OCI-LY7 (cell line): ENCODE data around the gene ANKRD11. TPM values are rescaled to one million over a fixed set of nuclear protein-coding genes. Genes with fewer than 3 reads are reported as not detected.

Source experiments
- BruUV-seq: library from RNA; stranded (reverse); fragments of 400-500 nt; replicated peaks from 2 replicates; lab custom pipeline; 2021; lab: Mats Ljungman, UMichigan
- CTCF ChIA-PET: fragments of 300-600 bp; sonication (Branson Sonifier 250); formaldehyde crosslinking; loops from one replicate; lab custom pipeline; 2022; ENCODE audit warnings: antibody characterized with exemption; ENCODE audit not compliant: unreplicated experiment; lab: Charles Lee
- POLR2A ChIA-PET: fragments of 300-600 bp; sonication (Branson Sonifier 250); formaldehyde crosslinking; loops from one replicate; lab custom pipeline; 2022; ENCODE audit warnings: antibody characterized with exemption; lab: Charles Lee
- DNase-seq: peaks from one replicate; pipeline ENCODE4 v3.0.0-alpha.2; 2015; ENCODE audit warnings: low spot score
- H2AFZ ChIP-seq: fragments of 200-600 bp; sonication (generic), shearing (Covaris generic); 2 replicates; pipeline ENCODE4 v1.6.1; 2014; ENCODE audit warnings: mild to moderate bottlenecking, antibody characterized with exemption, low read length, moderate library complexity
- H3K27ac ChIP-seq: fragments of 200-600 bp; sonication (generic); 2 replicates; pipeline ENCODE4 v1.5.1; 2014; ENCODE audit warnings: mixed run types, low read depth, mild to moderate bottlenecking, moderate library complexity, low read length, inconsistent platforms; ENCODE audit not compliant: poor library complexity, severe bottlenecking
- H3K36me3 ChIP-seq: fragments of 200-600 bp; sonication (generic); 2 replicates; pipeline ENCODE4 v1.6.1; 2014; ENCODE audit warnings: mild to moderate bottlenecking, antibody characterized with exemption, low read length, moderate library complexity, mixed read lengths; ENCODE audit not compliant: insufficient read depth
- H3K4me1 ChIP-seq: fragments of 200-600 bp; sonication (generic); 2 replicates; pipeline ENCODE4 v1.5.1; 2014; ENCODE audit warnings: mild to moderate bottlenecking, low read length; ENCODE audit not compliant: insufficient read depth, poor library complexity, severe bottlenecking
- H3K4me2 ChIP-seq: fragments of 200-600 bp; sonication (generic); 2 replicates; pipeline ENCODE4 v1.6.1; 2014; ENCODE audit warnings: mild to moderate bottlenecking, low read length
- H3K4me3 ChIP-seq: fragments of 200-600 bp; sonication (generic); 2 replicates; pipeline ENCODE4 v1.5.1; 2014; ENCODE audit warnings: mild to moderate bottlenecking, low read depth, low read length; ENCODE audit not compliant: poor library complexity, severe bottlenecking
- H3K79me2 ChIP-seq: fragments of 200-600 bp; sonication (generic); 2 replicates; pipeline ENCODE4 v1.6.1; 2016; ENCODE audit warnings: low read depth, mild to moderate bottlenecking, low read length, moderate library complexity, mixed read lengths; ENCODE audit not compliant: insufficient read depth
- H3K9me2 ChIP-seq: fragments of 200-600 bp; sonication (generic); 2 replicates; pipeline ENCODE4 v1.6.1; 2016; ENCODE audit warnings: mild to moderate bottlenecking, low read length, mixed read lengths; ENCODE audit not compliant: insufficient read depth
- H3K9me3 ChIP-seq: fragments of 200-600 bp; sonication (generic); 2 replicates; pipeline ENCODE4 v1.6.1; 2014; ENCODE audit warnings: mild to moderate bottlenecking, mixed run types, low read length, mixed read lengths
- H4K20me1 ChIP-seq: fragments of 200-600 bp; sonication (generic); 2 replicates; pipeline ENCODE4 v1.6.1; 2014; ENCODE audit warnings: mild to moderate bottlenecking, antibody characterized with exemption, low read length, moderate library complexity, mixed read lengths; ENCODE audit not compliant: insufficient read depth
- CTCF ChIP-seq: fragments of 200-600 bp; sonication (generic); conservative IDR thresholded peaks from 2 replicates; pipeline ENCODE4 v1.5.1; 2014; ENCODE audit warnings: mild to moderate bottlenecking, antibody characterized with exemption, low read length, moderate library complexity, mixed read lengths
- EZH2phosphoT487 ChIP-seq: fragments of 200-600 bp; sonication (generic); IDR thresholded peaks from 2 replicates; pipeline ENCODE4 v1.6.1; 2018; ENCODE audit warnings: low read depth, borderline replicate concordance, mild to moderate bottlenecking, mixed run types, antibody characterized with exemption, low read length, moderate library complexity, mixed read lengths
- intact Hi-C: fragments of 100-400 bp; cut with micrococcal nuclease; formaldehyde crosslinking; loops from one replicate; pipeline ENCODE4 v1.10.0; 2022; ENCODE audit not compliant: unreplicated experiment
- total RNA-seq, 2 experiments: library from RNA; depleted of rRNA in 1 of 2; stranded (reverse); fragments of >200 nt in 1 of 2; shearing (Covaris generic) in 1 of 2; gene quantifications; 2 replicates each; pipeline ENCODE4 v1.2.3, GENCODE V29; 2014 to 2022

The ANKRD11 gene
- total RNA-seq, 2 experiments from 2014 or later: 89.1 to 251 TPM

GRCh38 chr16:89531821-89532526 lies 41.6 kb upstream of the ANKRD11 start:
- ChIA-PET CTCF (no interaction called here), POLR2A (no interaction called here)
- no peaks in the 10 kb centered on the region for H3K9me2 ChIP-seq

GRCh38 chr16:89530401-89531381 lies 40.3 kb upstream of the ANKRD11 start:
- Histone ChIP-seq H3K4me3 (no peak overlapping the region), H3K9me2 (no peaks in the 10 kb centered on the region), H3K27ac (no peak overlapping the region), H3K4me2 (no peak overlapping the region), H3K36me3 (peaks cover 89% of the 10 kb centered on the region), H4K20me1 (no peaks in the 10 kb centered on the region), H3K4me1 (peaks cover 14% of the 10 kb centered on the region), H3K79me2 (no peaks in the 10 kb centered on the region), H2AFZ (no peak overlapping the region), H3K9me3 (no peaks in the 10 kb centered on the region)
- ChIA-PET POLR2A (no interaction called here), CTCF (no interaction called here)
- BruUV-seq: no TSS peak
- no peak for TF ChIP-seq EZH2phosphoT487
- no peak for TF ChIP-seq CTCF
- intact Hi-C loops: no loop called here
- DNase-seq: no peak

More at GRCh38 chr16:89531821-89532526, 41.6 kb upstream of the ANKRD11 start:
- BruUV-seq: no TSS peak
- H3K4me3 ChIP-seq: no peak overlapping the region
- H3K4me2 ChIP-seq: no peak overlapping the region
- peaks cover 12% of the 10 kb centered on the region for H3K4me1 ChIP-seq
- H4K20me1 ChIP-seq: no peaks in the 10 kb centered on the region
- TF ChIP-seq EZH2phosphoT487 (no peak), CTCF (no peak)
- H3K79me2 ChIP-seq: no peaks in the 10 kb centered on the region
- no peak for DNase-seq
- no peak overlapping the region for H2AFZ ChIP-seq
- intact Hi-C loops: no loop called here
- no peak overlapping the region for H3K27ac ChIP-seq
- H3K9me3 ChIP-seq: no peaks in the 10 kb centered on the region
- H3K36me3 ChIP-seq: peaks cover 82% of the 10 kb centered on the region
